CD14-positive monocyte (primary cell): Measurements from ENCODE around the gene ABCC2. TPM values are rescaled to one million over a fixed set of nuclear protein-coding genes. Genes with fewer than 3 reads are reported as not detected.

Experiments
- DNase-seq, 3 donors: peaks; one replicate each; pipeline ENCODE4 v3.0.0-alpha.2; 2011 to 2022
- H2AFZ ChIP-seq: 2 replicates; pipeline ENCODE4 v1.6.0; 2012; ENCODE audit warnings: mild to moderate bottlenecking, low read depth, low read length, inconsistent platforms; ENCODE audit not compliant: insufficient read depth, poor library complexity, severe bottlenecking
- H3K27ac ChIP-seq, 2 donors: 1 replicate in 1 of 2; 2 replicates in 1 of 2; pipeline ENCODE4 v1.5.1; 2012 to 2013; ENCODE audit warnings: low read length in 2 of 2, control low read depth in 1 of 2, inconsistent platforms in 1 of 2, low read depth in 1 of 2, mild to moderate bottlenecking in 1 of 2
- H3K27me3 ChIP-seq, 2 donors: one replicate each; pipeline versions ENCODE4 v1.6.0 to v1.6.1; 2011 to 2013; ENCODE audit warnings: low read length in 2 of 2; ENCODE audit not compliant: control insufficient read depth in 2 of 2, insufficient read depth in 2 of 2
- H3K36me3 ChIP-seq, 2 donors: replicated peaks in 1 of 2; 1 replicate in 1 of 2; 2 replicates in 1 of 2; pipeline versions ENCODE4 v1.5.1 to v1.6.1; 2012 to 2013; ENCODE audit warnings: low read length in 2 of 2, control low read depth in 1 of 2, inconsistent platforms in 1 of 2, mild to moderate bottlenecking in 1 of 2; ENCODE audit not compliant: insufficient read depth in 2 of 2, control insufficient read depth in 1 of 2
- H3K4me1 ChIP-seq, 2 donors: 1 replicate in 1 of 2; 2 replicates in 1 of 2; pipeline versions ENCODE4 v1.5.1 to v1.6.1; 2012 to 2013; ENCODE audit warnings: low read length in 2 of 2, control low read depth in 1 of 2, inconsistent platforms in 1 of 2, mild to moderate bottlenecking in 1 of 2, moderate library complexity in 1 of 2; ENCODE audit not compliant: insufficient read depth in 2 of 2, control insufficient read depth in 1 of 2
- H3K4me2 ChIP-seq: replicated peaks from 2 replicates; pipeline ENCODE3; 2012; ENCODE audit warnings: low read length, moderate library complexity, mild to moderate bottlenecking; ENCODE audit not compliant: poor library complexity, severe bottlenecking; ENCODE audit errors: extremely low read depth
- H3K4me3 ChIP-seq, 3 experiments: fragments of 200-600 bp in 1 of 3; sonication (generic) in 1 of 3; replicated peaks in 1 of 3; 1 replicate in 2 of 3; 2 replicates in 1 of 3; pipeline ENCODE4 v1.5.1; 2011 to 2013; ENCODE audit warnings: low read length in 3 of 3, mild to moderate bottlenecking in 3 of 3, control low read depth in 2 of 3, low read depth in 2 of 3, inconsistent platforms in 1 of 3, moderate library complexity in 1 of 3
- H3K79me2 ChIP-seq: 2 replicates; pipeline ENCODE4 v1.6.0; 2012; ENCODE audit warnings: mild to moderate bottlenecking, control low read depth, inconsistent platforms, low read length, moderate library complexity; ENCODE audit not compliant: insufficient read depth
- H3K9ac ChIP-seq: 2 replicates; pipeline ENCODE4 v1.6.0; 2017; ENCODE audit warnings: low read length, mild to moderate bottlenecking; ENCODE audit not compliant: insufficient read depth, poor library complexity, severe bottlenecking
- H3K9me3 ChIP-seq, 2 donors: replicated peaks in 1 of 2; 1 replicate in 1 of 2; 2 replicates in 1 of 2; pipeline versions ENCODE4 v1.5.1 to v1.6.1; 2012 to 2013; ENCODE audit warnings: low read length in 2 of 2, control low read depth in 1 of 2; ENCODE audit not compliant: control insufficient read depth in 1 of 2, insufficient read depth in 1 of 2
- H4K20me1 ChIP-seq: 2 replicates; pipeline ENCODE4 v1.6.0; 2012; ENCODE audit warnings: mild to moderate bottlenecking, low read length, control low read depth, moderate library complexity; ENCODE audit not compliant: insufficient read depth
- H3K27ac Mint-ChIP-seq, 7 donors: one replicate each; pipeline ENCODE4 v1.8.0; 2020; ENCODE audit warnings: mild to moderate bottlenecking in 7 of 7, mixed read lengths in 7 of 7, moderate library complexity in 6 of 7, inconsistent platforms in 2 of 7
- H3K27me3 Mint-ChIP-seq, 3 donors: one replicate each; pipeline ENCODE4 v1.8.0; 2021 to 2022; ENCODE audit warnings: low read depth in 3 of 3, mild to moderate bottlenecking in 3 of 3, mixed read lengths in 3 of 3, moderate library complexity in 3 of 3, inconsistent platforms in 1 of 3
- H3K36me3 Mint-ChIP-seq, 2 donors: one replicate each; pipeline ENCODE4 v1.8.0; 2020; ENCODE audit warnings: mixed read lengths in 2 of 2, inconsistent platforms in 1 of 2, mild to moderate bottlenecking in 1 of 2
- H3K4me1 Mint-ChIP-seq: one replicate; pipeline ENCODE4 v1.8.0; 2020; ENCODE audit warnings: mild to moderate bottlenecking, mixed read lengths
- H3K4me3 Mint-ChIP-seq, 2 donors: one replicate each; pipeline ENCODE4 v1.8.0; 2020; ENCODE audit warnings: mild to moderate bottlenecking in 2 of 2, mixed read lengths in 2 of 2, moderate library complexity in 1 of 2
- H3K9me3 Mint-ChIP-seq, 7 donors: one replicate each; pipeline ENCODE4 v1.8.0; 2020 to 2022; ENCODE audit warnings: mixed read lengths in 7 of 7, mild to moderate bottlenecking in 6 of 7, moderate library complexity in 6 of 7, inconsistent platforms in 2 of 7
- CTCF ChIP-seq: fragments of 200-600 bp; IDR thresholded peaks from one replicate; pipeline ENCODE4 v1.8.0; 2022; ENCODE audit warnings: antibody characterized with exemption, mild to moderate bottlenecking
- WGBS: methylation state at CpG from one replicate; pipeline ENCODE4 v1.1.5; 2013; ENCODE audit warnings: missing lambda C conversion rate; ENCODE audit not compliant: insufficient coverage; 5-methylcytosine and 5-hydroxymethylcytosine counted together
- intact Hi-C, 2 donors: fragments of 100-400 bp; cut with micrococcal nuclease; formaldehyde crosslinking; loops; one replicate each; pipeline versions ENCODE4 v1.15.0 to v1.15.1; 2023
- polyA plus RNA-seq, 3 donors: library from polyadenylated mRNA; depleted of rRNA in 1 of 3; unstranded in 2 of 3; stranded (reverse) in 1 of 3; fragments of 300-500 nt in 2 of 3; fragments of >200 nt in 1 of 3; fragmentation: Illumina TruSeq in 2 of 3; gene quantifications; 1 replicate in 2 of 3; 2 replicates in 1 of 3; pipeline ENCODE4 v1.2.3, GENCODE V29; 2012 to 2021

Gene ABCC2
- polyA plus RNA-seq, 3 donors, result 0.09 to 2.7 (median 0.35) TPM

GRCh38 chr10:99784727-99785441 lies 2.4 kb downstream of the ABCC2 start:
- Histone ChIP-seq H3K79me2 (no peaks in the 10 kb centered on the region), H3K4me2 (no peak overlapping the region), H3K27me3 (no peaks in the 10 kb centered on the region), H3K27ac (no peak overlapping the region), H3K4me3 (no peak overlapping the region), H3K4me1 (peaks cover 0 to under 1% of the 10 kb centered on the region in 2 donors), H3K9ac (no peak overlapping the region), H3K9me3 (no peaks in the 10 kb centered on the region), H2AFZ (no peak overlapping the region), H4K20me1 (no peaks in the 10 kb centered on the region), H3K36me3 (no peaks in the 10 kb centered on the region)
- Mint-ChIP-seq H3K4me1 (no peaks in the 10 kb centered on the region), H3K36me3 (no peaks in the 10 kb centered on the region), H3K9me3 (no peaks in the 10 kb centered on the region), H3K4me3 (no peak overlapping the region), H3K27ac (peak overlapping the region in 1 of 7 donors; percentile 38), H3K27me3 (peaks cover 0 to 4% (median 0%) of the 10 kb centered on the region in 3 donors)
- WGBS, result no CpG with 5 or more reads among the region's 6 CpGs
- intact Hi-C loops, result no loop called here
- TF ChIP-seq CTCF, result no peak
- DNase-seq, result no peak

GRCh38 chr10:99785646-99786045 lies 3.2 kb downstream of the ABCC2 start:
- H3K9me3 Mint-ChIP-seq, result no peaks in the 10 kb centered on the region
- H3K27me3 Mint-ChIP-seq, result peaks cover 0 to 4% (median 0%) of the 10 kb centered on the region in 3 donors
- WGBS, result 100% methylated on average over 5 of the region's 6 CpGs
- H3K36me3 Mint-ChIP-seq, result no peaks in the 10 kb centered on the region
- Histone ChIP-seq H3K9ac (no peak overlapping the region), H3K4me2 (no peak overlapping the region), H3K27ac (no peak overlapping the region), H3K9me3 (no peaks in the 10 kb centered on the region), H3K79me2 (no peaks in the 10 kb centered on the region), H3K4me3 (no peak overlapping the region), H2AFZ (no peak overlapping the region), H3K4me1 (no peaks in the 10 kb centered on the region), H4K20me1 (no peaks in the 10 kb centered on the region), H3K27me3 (no peaks in the 10 kb centered on the region), H3K36me3 (no peaks in the 10 kb centered on the region)
- DNase-seq, result no peak
- H3K27ac Mint-ChIP-seq, result no peak overlapping the region
- no peaks in the 10 kb centered on the region for H3K4me1 Mint-ChIP-seq
- TF ChIP-seq CTCF, result no peak
- H3K4me3 Mint-ChIP-seq, result no peak overlapping the region
- intact Hi-C loops, result no loop called here
